Fibroblast of skin of left quadriceps (primary cell): Measurements from ENCODE around the gene HECTD3.
"Not testable (repeated sequence)": the region's sequence is repeated elsewhere in the genome, so short reads cannot be mapped to it uniquely, and the experiment has no call there.

ENCODE experiments used
- DNase-seq, 2 experiments: peaks; one replicate each; pipeline ENCODE4 v3.0.0-alpha.2; 2013; ENCODE audit warnings: low read depth in 2 of 2

HECTD3 gene

DNA sequence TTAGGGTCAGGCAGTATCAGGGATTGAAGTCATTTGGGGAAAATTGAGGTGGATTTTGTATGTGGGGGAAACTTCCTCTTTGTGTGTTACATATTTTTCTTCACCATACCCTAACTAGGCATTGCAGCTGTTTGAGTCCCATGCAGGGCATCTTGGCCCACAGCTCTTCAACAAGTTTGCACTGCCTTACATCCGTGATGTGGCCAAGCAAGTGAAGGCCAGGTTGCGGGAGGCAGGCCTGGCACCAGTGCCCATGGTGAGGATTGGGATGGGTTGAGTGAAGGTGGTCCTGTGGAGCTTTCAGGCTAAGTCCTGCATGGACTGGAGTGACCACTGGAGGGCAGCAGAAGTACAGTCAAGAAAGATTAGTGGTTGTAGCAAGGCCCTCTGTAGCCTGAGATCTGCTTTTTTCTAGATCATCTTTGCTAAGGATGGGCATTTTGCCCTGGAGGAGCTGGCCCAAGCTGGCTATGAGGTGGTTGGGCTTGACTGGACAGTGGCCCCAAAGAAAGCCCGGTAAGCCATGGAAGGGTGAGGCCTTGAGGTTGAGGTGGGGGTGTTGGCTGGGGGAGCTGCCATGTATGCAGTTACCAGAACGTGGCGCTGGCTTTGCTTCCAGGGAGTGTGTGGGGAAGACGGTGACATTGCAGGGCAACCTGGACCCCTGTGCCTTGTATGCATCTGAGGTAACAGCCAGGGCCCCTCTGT, 3.4 kb upstream of the HECTD3 start:
- DNase-seq, result peak; percentile 44 to 55

DNA sequence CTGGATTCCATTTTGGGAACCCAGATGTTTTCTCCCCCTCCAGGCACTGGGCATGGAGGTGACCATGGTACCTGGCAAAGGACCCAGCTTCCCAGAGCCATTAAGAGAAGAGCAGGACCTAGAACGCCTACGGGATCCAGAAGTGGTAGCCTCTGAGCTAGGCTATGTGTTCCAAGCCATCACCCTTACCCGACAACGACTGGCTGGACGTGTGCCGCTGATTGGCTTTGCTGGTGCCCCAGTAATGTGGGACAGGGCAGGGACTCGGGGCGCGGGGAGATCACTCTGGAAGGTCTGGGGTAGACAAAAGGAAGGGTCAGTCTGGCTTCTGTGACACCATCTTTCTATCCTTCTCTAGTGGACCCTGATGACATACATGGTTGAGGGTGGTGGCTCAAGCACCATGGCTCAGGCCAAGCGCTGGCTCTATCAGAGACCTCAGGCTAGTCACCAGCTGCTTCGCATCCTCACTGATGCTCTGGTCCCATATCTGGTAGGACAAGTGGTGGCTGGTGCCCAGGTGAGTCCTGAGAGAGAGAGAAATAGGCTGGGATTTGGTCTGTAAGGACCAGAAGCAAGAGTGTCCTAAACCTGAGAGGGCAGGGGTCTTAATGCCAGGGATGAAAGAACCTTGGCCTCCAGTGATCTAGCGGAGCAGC, 2.6 kb upstream of the HECTD3 start:
- no peak for DNase-seq

DNA sequence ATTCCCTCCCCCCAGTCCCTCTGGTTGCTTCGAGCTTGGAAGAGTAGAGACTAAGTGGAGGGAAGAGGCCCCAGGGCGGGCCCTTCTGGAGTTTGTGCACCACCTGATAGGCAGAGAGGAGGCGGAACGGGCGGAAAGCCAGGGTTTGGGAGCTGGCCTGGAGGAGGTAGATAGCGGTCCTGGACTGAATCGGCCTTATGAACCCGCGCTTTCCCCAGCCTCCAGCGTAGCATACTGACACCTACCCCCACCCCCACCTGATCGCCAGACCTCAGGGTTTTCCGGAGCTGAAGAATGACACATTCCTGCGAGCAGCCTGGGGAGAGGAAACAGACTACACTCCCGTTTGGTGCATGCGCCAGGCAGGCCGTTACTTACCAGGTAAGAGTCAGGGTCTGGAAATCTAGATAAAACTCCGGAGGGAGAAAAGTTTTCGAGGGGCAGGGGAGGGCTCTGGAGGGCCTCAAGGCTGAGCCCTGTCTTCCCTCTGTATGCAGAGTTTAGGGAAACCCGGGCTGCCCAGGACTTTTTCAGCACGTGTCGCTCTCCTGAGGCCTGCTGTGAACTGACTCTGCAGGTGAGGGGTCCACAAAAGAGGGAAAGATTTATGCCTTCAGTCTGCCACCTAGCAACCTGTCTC, 1.6 kb upstream of the HECTD3 start:
- DNase-seq, result no peak

GRCh38 chr1:45011837-45012638, 914 bp upstream of the HECTD3 start, which contains the start of gene UROD:
UROD (plus strand) TSS chr1:45012254; CDS start chr1:45012266, 12 bp downstream.
- DNase-seq, result peak; percentile 89 to 91

DNA sequence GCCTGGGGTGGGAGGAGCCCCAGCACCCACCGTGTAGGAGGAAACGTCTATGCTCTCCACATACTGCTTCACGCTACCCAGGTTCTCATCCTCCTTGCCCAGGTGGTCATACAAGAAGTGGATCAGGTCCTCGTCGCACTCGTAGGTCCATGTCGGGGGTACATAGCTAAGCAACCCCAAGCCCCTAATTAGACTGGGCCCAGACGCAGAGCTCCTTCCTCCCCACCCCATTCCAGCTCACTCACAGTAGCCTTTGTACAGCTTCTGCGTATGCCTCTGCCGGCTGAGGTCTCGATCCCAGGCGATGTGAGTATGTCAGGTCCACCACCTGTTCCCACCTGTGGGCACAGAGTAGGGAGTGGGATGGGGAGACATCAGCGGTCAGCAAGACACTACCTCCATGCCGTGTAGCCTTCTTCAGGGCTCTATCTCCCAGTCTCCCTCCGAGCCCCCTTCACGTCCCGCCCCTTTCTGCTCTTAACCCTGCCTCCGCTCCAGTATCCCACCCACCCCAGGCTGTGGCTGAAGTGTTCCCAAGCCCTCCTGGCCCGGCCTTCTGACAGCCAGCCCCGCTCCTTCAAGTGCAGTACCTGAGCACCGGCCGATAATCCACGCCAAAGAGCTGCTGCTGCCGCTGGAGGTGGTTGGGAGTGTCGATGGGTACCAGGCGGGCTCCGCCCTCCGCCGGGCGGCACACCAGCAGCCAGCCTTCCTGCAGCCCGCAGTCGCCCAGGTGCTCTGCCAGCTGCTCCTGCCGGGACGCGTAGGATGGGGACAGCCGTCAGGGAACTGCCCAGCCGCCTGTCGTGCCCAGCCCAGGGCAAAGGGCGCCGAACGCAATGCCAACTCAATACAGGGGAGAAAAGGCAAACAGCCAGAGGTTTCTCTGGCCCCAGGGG, 919 bp downstream of the HECTD3 start:
- no peak for DNase-seq

DNA sequence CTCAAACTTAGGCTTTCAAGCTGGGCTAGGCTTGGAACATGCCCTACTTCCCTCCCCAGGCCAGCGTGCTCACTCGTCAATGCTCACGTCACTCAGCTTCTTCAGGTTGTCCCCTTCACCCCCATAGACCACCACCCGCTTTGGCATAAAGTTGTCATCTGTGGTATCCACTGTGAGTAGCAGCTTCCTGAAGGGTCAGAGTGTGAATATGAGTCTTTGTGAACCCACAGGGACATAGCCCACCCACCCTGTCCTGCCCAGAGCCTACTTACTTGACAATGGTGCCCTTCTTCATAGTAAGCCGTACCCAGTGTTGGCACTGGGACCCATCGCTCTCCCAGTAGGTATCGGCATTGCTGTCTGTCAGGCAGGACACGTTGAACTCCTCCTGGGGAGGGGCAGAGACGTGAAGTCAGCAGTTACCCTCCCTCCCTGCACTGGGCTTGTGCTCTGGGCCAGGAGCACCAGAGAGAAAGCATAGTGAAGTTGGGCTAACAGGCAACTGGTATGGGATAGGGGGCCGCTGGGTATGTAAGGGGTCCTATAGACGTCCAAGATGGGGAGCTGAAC, 1.7 kb downstream of the HECTD3 start:
- no peak for DNase-seq

DNA sequence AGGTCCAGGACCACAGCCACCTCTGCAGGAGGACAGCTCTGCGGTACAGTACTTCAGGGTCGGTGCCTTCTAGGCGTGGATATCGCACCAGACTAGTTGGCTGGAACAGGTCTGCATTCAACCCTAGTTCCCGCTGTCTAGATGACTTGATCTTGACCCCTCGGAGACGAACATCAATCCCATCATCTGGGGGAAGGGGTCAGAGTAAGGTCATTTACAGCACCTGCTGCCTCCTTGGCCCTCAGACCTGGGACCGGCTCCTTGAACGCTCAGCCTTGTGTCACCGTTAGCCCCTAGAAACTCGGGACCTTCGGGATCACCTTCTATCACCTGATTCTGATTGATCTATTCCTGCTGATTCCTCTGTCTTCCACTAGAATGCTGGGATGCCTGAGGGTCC, 2.6 kb downstream of the HECTD3 start:
- no peak for DNase-seq

DNA sequence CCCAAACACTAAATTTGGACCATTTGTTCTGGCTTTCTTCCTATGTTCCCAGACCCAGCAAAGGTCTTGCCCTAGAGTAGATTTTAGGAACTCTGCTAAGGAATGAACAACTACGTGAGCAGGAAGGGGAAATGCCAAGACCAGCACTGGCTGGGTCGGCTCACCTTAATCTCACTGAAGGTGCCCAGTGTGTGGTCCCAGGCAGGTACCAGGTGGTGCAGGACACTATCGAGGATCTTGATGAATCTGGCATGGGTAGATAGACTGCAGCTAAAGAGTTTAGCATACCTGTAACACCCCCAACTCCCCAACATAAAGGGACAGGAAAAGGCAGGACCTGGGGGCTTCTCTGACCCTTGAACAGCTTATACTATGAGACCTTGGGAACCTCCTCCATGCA, 3.0 kb downstream of the HECTD3 start:
- DNase-seq, result no peak

DNA sequence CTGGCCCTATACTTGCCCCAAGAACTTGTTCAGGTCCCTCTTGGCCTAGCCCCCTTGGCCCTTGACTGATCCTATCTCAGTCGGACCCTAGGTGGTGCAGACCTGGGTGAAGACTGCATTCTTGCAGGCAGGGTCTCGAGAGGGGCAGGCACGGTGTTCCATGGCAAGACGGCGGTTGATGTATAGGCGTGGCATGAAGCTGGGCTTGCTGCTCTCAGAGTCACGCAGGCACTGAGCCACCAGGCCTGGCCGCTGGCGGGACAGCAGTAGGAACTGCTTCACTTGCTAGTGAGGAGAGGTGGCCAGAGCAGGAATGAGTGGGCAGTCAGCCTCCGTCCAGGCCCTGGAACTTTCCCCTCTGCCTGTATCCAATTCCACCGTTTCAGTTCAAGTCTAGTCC, 3.8 kb downstream of the HECTD3 start:
- no peak for DNase-seq

GRCh38 chr1:45005761-45006160, 5.4 kb downstream of the HECTD3 start:
- DNase-seq, result no peak

GRCh38 chr1:45004281-45004920, 6.7 kb downstream of the HECTD3 start:
- DNase-seq, result no peak

DNA sequence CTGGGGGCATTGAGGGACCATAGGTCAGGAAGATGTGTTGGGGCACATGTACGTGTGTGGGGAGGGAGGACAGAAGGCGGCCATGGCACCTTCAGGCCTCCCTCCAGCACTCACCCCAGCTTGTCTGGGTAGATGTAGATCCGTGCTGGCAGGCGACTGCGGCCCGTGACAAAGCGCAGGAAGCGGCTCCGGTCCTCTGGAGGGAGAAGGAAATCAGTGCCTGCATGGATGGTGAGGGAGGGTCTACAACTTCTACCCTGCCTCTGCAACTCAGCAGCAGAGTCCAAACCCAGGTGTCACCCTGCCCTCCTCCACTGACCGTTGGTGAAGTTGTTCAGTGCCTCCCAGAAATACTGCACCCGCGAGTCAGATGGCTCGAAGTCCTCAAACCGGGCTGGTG, 7.4 kb downstream of the HECTD3 start:
- no peak for DNase-seq

GRCh38 chr1:45002650-45003645, 8.2 kb downstream of the HECTD3 start:
- no peak for DNase-seq

DNA sequence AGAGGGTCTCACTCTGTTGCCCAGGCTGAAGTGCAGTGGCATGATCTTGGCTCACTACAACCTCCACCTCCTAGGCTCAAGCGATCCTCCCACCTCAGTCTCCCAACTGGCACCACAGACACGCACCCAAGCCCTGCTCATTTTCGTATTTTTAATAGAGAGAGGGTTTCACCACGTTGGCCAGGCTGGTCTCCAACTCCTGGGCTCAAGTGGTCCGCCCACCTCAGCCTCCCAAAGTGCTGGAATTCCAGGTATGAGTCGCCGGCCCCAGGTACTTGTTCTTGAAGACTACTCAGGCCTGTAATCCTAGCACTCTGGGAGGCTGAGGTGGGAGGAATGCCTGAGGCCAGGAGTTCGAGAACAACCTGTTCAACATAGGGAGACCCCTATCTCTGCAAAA, 9.5 kb downstream of the HECTD3 start:
- not testable (repeated sequence) for DNase-seq

- no peak for DNase-seq
These were observed 10.1 kb downstream of the HECTD3 start for GRCh38 chr1:45001011-45001481.

GRCh38 chr1:44999232-44999631, 11.9 kb downstream of the HECTD3 start:
- no peak for DNase-seq

DNA sequence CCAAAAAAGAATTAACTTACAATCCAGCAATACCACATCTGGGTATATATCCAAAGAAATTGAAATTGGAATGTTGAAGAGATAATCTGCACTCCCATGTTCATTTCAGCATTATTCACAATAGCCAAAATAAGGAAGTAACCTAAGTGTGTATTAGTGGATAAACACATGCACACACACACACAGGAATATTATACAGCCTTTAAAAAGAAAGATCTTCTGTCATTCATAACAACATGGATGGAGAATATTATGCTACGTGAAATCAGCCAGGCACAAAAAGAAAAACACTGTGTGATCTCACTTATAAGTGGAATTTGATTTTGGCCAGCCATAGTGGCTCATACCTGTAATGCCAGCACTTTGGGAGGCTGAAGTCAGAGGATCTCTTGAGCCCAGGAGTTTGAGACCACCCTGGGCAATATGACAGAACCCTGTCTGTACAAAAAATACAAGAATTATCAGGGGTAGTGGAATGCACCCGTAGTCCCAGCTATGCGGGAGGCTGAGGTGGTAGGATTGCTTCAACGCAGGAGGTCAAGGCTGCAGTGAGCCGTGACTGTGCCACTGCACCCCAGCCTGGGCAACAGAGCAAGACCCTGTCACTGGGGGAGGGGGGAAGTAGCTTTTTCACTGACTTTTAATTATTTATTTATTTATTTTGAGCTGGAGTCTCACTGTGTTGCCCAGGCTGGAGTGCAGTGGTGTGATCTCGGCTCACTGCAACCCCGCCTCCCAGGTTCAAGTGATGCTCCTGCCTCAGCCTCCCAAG, 15.5 kb downstream of the HECTD3 start:
- DNase-seq, result no peak

DNA sequence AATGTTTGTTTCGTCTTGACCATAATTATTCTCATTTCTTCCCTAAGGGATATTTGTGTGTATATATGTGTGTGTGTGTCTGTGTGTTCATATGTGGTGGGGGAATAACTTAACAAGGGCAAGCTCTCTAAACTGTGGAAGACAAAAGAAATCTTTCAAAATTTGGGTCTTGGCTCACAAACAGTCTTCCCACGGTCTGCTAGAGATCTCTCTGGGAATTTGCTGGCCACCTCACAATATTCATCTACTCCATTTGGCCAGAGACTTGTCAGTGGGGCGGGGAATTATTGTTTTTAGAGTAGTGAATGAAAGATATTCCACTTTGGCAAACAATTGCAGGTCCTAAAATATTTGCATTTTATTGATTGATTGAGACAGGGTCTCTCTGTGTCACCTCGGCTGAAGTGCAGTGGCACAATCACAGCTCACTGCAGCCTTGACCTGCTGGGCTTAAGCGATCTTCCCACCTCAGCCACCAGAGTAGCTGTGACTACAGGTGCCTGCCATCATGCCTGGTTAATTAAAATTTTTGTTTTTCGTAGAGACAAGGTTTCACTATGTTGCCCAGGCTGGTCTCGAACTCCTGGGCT, 16.7 kb downstream of the HECTD3 start:
- no peak for DNase-seq
